DMS79 (cell line): ENCODE results near the gene FBXL7.

ENCODE experiments used
- DNase-seq: peaks from one replicate; lab custom pipeline; 2025; lab: John Stamatoyannopoulos, UW

The FBXL7 gene

DNA sequence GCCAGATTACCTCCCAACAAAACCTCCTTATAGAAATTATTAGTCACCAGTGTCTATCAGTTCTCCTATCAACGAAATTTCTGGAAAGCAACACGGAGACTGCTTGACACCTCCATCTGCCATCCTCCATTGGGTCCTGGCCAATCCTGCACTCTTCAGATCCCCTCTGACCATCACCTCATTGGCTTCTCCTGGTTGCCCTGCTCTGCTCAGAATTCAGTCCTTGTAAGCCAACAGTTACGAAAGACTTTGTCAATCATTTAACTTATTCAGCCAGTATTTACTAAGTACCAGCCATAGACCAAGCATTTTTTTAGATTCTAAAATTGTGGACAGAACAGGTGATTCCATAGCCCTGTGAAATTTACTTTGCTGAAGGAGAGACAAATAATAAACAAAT is 451.1 kb downstream of the FBXL7 start:
- no peak for DNase-seq

DNA sequence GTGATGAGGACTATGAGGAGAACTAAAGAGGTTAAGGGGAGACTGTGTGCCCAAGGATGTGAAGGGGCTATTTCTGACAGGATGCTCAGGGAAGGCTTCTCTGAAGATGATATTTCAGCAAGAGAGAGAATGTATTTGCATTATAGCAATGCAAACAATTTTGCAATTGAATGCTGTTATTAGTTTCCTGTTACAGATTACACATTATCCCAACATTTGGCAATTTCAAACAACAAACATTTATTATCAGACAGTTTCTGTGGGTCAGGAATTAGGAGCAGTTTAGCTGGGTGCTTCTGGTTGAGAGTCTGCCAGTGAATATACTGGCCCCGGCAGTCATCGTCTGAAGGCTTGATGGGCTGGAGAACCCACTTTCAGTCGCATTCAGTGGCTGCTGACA is 451.6 kb downstream of the FBXL7 start:
- DNase-seq, result no peak

DNA sequence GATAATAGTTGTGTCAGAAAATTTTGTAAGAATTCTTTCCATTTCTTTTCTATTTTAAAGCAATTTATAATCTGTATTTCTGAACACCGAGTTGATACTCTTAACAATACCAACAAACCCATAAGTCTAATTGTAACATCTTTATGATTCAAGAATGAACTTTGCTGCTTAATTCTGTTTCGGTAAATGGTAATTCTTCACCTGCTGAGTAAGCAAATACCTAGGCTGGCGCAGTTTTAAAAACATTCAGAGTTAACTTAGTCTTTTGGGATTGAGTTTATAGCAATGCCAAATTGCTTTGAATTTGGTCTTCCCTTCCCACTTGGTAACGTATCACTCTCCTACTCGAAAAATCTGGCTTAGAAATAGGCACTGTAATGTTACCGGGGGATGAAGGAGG is 456.6 kb downstream of the FBXL7 start:
- no peak for DNase-seq

DNA sequence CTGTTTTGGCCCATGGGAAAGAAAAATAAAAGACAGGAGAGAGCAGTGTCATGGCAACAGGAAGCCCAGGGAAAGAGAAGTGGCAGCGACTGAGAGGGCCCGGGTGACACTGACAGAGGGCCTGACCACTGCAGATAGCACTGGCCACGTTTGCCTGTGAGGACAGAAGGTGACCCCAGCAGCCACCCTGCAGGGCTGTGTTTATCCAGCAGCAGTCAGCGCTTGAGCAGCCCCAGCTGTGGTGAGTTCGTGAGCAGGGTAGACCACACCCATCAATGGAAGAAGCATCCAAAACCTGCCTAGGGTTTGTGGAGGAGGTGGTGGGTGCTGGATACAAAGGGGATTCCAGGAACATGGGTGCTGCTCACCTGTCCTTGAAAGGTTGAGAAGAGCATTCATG is 457.1 kb downstream of the FBXL7 start:
- DNase-seq, result no peak

DNA sequence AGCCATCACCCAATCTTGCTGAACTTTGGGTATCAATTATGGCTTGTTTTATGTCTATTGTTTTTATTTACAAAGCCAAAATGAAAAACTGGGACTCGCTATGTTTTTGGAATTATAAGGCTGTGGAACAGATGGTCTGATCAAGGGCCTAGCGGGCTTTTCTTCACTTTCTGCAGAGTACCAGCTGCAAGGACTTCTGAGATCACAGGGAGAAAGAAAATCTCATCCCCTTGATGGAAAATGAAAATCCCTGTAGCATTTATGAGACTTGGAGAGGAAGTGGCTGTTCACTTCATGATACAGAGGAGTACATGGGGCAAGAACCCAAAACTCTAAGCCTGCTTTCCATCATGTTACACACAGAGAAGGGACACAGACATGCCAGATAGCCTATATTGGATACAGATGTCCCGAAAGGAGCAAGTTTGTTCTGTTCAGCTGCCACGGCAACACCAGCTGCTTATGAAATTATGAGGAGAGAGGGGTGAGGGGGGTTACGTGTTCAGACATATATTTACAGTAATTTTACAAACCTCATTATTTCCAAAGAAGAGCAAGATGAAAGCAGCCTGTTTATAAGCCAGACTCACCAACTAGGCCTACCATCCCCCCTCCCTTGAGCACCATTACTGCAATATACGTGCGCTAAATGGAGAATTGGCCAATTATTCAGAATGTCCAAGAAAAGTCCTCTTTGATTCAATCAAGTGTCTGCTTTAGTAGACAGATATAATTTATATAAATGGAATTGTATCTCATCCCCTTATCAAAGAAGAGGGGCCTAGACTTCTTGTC is 459.6 kb downstream of the FBXL7 start:
- DNase-seq, result no peak

DNA sequence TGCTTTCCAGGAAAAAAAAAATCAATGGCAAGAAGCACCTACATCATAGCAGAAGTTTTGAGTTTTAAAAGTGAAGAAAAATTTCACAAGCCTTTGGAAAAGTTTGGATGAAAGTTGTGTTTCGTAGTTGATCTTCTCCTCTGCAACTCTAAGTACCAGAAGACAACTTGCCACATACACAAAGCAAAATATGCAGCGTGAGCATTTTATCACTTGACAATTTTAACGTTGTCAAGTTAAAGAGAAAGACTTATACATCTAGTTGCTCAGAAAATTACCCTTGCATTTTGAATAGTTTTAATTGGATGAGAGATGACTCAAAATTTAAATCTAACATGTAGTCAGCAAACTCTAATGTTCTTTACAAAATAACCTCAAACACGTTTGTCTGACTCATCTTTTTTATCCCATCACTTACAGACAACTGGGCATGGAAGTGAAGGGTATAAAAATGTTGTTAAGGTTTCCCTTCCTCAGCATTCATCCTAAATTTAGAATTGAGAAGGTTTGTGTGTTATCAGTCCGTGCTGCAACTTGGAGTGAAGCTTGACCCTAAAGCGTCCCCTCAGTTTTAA is 466.2 kb downstream of the FBXL7 start:
- DNase-seq, result no peak

DNA sequence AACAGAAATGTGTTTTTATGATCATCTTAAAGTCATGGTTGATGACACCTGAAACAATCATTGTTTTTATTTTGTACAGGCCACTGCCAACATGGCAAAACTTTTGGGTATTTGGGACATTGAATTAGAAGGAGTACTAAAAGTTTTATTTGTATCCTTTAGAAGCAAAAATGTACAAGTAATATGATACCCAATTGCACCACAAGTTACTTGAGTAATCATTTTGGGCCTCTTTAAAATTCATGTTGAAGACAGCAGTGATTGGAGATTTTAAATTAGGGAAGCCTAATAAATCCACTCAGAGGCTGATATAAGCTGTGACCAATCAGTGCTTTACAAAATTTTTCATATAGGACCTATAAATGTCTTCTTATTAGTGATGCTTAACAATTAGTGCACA is 466.7 kb downstream of the FBXL7 start:
- DNase-seq, result no peak

DNA sequence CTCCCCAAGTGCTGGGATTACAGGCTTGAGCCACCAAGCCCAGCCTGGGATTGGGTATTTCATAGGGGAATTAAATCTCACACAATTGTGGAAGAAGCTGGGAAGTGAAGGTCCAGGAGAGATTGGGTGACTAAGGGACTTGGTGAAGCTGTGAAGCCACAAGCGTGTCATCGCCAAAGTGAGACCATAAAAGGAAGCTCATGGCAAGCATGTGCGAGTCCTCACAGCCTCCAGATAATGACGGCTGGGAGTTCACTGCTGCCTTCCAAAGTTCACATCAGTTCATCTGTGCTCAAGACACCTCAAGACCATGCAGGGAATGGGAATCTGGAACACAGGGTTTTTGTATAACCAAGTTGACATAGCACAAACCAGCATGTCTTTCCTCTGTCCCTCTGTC is 469.0 kb downstream of the FBXL7 start:
- DNase-seq, result no peak

DNA sequence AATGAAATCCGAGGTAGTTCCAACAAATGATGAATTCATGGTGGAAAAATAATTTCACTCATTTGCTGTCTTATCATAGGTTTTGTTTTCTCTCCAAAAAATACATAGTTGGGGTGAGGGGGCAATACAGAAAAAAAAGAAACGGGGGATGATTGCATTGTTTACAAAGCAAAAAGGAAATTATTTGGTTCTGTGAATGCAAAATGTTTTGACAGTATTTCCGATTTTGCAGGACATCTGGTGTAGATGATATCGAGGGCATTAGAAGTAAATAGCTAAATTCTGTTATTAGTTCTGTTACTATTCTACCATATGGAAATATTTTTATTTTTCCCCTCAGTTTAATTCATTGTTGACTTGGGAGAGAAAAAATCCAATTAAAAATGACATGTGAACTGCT is 477.9 kb downstream of the FBXL7 start:
- no peak for DNase-seq

DNA sequence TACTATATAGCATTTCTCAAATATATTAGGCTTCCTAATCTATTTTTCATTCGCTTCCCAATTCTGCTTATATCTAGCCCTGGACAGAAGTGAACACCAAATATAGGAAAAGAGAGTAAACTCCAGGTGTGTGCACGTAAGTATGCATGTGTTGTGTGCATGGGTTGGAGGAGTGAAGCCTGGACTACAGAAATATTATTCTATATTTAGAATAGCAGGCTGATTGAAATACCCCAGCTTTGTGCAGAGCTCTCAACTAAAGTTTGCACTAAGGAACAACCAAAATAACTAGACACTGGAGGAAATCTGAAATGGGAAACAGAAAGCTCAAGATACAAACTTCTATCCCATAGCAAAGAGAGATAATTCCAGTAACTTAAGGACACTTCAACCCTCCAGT is 480.9 kb downstream of the FBXL7 start:
- DNase-seq, result no peak

DNA sequence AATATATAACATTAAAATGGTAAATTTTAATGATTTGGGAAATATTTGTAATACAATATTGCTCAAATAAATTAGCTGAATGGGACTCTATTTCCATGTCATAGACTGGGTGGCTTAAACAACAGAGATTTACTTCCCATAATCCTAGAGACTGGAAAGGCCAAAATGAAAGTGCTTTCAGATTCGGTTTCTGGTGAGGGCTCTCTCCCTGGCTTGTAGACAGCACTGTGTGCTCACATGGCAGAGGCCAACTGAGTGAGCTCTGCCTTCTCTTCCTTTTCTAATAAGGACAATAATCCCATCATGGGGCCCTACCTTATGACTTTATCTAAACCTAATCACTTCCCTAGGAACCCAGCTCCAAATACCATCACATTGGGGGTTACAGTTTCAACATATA is 483.4 kb downstream of the FBXL7 start:
- DNase-seq, result no peak
